ENCODE data around the gene PAIP2B.
"Not testable (repeated sequence)": the region's sequence is repeated elsewhere in the genome, so short reads cannot be mapped to it uniquely, and the experiment has no call there.

PAIP2B gene

GRCh38 chr2:71215447-71215846 is 11.5 kb downstream of the PAIP2B start:
- no peak for DNase-seq

DNA sequence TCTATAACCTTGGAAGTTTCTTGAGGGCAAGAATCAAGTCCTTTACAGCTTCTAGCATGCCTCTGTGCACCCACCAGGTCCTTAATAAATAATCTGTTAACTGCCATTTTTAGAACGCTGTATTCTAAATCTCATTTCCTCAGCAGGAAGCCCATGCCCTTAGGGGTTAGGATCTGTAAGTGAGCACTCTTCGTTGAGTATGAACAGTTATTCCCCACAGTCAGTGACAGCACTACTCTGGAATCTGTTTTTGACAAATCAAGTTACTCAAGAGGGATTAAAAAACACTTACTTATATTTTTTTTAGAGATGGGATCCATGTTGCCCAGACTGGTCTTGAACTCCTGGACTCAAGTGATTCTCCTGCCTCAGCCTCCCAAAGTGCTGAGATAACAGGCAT is 14.6 kb downstream of the PAIP2B start:
- DNase-seq: no peak

DNA sequence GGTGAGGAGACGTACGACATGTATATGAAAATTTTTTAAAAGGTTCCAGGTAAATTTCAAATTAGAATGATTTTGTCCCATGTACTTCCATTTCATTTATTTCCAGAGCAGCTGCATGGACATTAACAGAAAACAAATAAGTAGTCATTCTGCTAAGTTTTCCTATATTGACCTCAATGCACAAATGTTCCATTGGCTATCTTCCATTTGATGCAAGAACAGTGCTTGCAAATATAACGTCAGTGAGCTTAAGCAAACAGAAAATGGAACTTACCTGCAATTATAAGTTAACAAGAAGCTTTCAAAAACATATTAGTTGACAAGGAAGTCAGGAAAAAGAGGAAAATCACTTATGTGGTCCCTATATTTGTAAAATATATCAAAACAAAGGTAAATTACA is 16.6 kb downstream of the PAIP2B start:
- DNase-seq: no peak

GRCh38 chr2:71208756-71209155 is 18.1 kb downstream of the PAIP2B start:
- DNase-seq: no peak

GRCh38 chr2:71207601-71208000 is 19.3 kb downstream of the PAIP2B start:
- DNase-seq: no peak

DNA sequence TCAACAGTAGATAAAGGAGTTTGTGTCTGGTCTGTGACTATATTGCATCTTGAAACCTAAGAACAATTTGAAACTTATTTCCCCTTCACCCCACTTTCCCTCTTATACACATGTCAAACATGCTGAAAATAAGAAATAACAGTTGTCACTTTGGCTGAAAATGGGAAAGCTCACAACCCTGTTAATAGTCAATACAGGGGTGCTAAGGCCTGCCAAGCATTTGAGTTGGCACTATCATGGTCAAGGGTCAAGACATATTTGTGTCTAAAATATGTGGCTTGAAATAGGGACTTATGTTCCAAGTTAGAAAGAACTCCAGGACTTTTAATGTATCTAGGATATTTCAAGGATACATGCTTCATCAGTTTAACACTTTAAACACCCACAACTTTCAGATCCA is 20.6 kb downstream of the PAIP2B start:
- no peak for DNase-seq

GRCh38 chr2:71191570-71191943 is 35.3 kb downstream of the PAIP2B start:
- DNase-seq: no peak

DNA sequence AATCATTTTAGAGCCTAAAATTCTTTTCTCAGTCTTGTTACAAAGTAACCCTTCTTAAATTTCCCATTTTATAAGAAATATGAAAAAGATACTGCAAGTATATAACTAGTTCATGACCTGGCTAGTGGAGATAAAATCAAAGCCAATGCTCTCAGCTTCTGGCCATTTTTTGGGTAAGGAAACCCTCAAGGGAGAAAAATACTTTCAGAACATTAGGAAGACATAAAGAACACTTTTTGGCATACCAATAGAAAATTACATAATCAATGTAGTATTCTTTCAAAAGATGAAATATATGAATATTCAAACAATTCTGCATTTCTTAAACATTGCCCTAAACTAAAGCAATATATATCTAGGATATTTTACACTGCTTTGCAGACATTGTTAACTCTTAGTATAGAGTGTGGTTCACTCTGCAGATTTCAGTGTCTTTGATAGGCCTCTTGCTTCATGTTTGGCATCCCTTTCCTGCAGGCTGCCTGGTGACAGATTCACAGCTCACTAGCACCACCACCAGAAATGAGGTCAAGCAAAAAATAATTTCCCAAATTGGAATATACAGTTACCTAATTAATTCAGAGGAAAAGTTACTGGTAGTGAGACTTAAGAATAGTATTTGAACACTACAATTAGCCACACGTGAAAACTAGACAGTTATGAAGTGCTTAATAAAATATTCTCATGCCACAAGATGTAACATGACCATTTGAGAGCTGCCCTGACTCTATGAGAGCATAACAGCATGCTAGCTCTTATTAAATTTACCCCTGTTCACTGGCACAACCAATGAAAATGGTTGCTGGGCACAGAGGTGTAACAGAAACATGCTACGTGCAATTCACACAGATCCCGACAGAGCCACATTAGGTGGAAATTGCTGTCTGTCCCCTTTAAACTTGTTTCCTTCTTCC is 36.0 kb downstream of the PAIP2B start:
- DNase-seq: no peak

DNA sequence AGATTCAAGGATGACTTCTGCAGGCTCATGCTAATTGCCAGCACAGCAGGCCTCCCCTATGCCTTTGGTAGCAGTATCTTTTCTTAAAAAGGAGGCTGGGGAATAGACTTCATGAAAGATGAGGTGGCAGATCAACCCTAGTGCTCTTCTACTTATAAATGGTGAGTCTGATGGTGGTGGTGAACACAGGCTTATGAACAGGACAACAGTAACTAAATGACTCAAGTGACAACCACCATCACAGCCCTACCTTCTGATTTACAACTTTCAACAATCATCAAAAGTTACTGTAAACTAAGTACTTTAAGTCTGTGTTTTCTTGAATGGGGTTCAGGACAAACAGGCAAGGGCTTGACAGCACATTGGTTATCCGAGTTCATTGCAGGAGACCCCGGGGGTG is 39.3 kb downstream of the PAIP2B start:
- no peak for DNase-seq

GRCh38 chr2:71186973-71187372 is 39.9 kb downstream of the PAIP2B start:
- no peak for DNase-seq

GRCh38 chr2:71183306-71184115 is 43.4 kb downstream of the PAIP2B start:
- not testable (repeated sequence) for DNase-seq

- no peak for DNase-seq
Measured at GRCh38 chr2:71181316-71181715, 45.6 kb downstream of the PAIP2B start.

- DNase-seq: not testable (repeated sequence)
Measured at GRCh38 chr2:71178836-71179235, 48.1 kb downstream of the PAIP2B start.

GRCh38 chr2:71174207-71174606 is 52.7 kb downstream of the PAIP2B start:
- DNase-seq: no peak

DNA sequence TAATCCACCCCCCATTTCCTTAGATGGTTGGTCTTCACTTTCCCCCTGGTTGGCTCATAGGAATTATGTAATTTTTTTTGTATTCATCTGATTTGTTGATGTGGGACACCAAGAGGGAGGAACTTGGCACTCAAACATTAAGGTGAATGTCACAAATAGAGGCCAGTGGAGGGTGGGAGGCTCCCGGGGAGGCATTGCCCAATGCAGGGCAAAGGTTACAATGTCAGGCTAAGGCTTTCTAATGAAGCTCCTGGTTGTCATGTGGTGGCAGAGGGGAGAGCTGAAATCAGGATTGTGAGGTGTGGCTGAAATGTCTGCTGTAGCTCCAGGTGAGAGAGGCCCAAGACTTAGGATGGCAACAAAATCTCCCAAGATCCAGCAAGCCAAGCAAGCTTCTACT is 53.8 kb downstream of the PAIP2B start:
- DNase-seq: no peak

DNA sequence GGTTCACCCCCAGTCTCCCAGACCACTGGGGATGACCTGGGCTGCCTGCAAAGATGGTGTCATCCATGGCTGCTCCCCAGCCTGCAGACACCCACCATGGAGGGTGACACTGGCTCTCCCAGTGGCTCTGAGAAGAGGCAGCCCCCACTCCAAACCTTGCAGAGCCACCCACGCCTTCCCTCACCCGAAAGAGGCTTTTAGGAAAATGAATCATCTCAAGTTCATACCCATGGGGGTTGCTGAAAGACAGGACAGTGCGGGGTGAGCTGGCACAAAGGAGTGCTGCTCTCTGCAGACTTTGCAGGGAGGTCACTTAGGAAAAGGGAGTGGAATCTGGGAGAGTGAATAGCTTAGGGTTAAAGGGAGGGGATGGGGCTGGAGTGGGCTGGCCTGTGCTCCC is 60.1 kb downstream of the PAIP2B start:
- no peak for DNase-seq

GRCh38 chr2:71157124-71157793 is 69.6 kb downstream of the PAIP2B start:
- peak; percentile 6 for DNase-seq

- no peak for DNase-seq
Measured at GRCh38 chr2:71156573-71156972, 70.3 kb downstream of the PAIP2B start.

- no peak for DNase-seq
Measured at GRCh38 chr2:71155846-71156245, 71.1 kb downstream of the PAIP2B start.

GRCh38 chr2:71154798-71155197 is 72.1 kb downstream of the PAIP2B start:
- DNase-seq: no peak

DNA sequence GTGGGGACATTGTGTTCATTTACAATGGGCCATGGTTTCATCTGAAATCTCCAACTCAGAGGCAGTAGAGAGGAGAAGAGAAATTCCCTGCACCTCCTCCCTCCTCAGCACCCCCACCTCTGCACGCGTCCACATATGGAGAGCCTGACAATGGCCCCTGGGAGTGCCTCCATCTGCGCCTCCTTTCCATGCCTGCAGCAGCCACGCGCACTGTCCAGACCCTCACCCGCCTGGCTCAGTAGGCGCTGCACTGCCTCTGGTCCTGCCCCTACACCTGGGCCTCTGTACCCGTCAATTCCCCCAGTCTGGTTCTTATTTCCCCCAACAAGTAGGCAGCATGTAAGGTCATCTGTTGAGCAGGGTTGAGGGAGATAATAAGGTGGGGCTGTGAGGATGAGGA is 72.6 kb downstream of the PAIP2B start:
- DNase-seq: no peak

- DNase-seq: no peak
Measured at GRCh38 chr2:71153585-71154224, 73.2 kb downstream of the PAIP2B start.

- no peak for DNase-seq
Measured at GRCh38 chr2:71151620-71152019, 75.3 kb downstream of the PAIP2B start.
